K562 (cell line): Measurements from ENCODE around the gene HCN4. TPM values are rescaled to one million over a fixed set of nuclear protein-coding genes. Genes with fewer than 3 reads are reported as not detected.

Experiments used
- ATAC-seq: fragments of 200-7000 bp; cut with Tn5 transposase; 3 replicates; pipeline ENCODE4 v1.9.1; 2020; ENCODE audit warnings: moderate library complexity
- BruUV-seq: library from RNA; stranded (reverse); fragments of 400-500 nt; replicated peaks from 2 replicates; lab custom pipeline; 2021; lab: Mats Ljungman, UMichigan
- CTCF ChIA-PET: fragments of 300-600 bp; formaldehyde crosslinking; extraction: SDS; loops from one replicate; lab custom pipeline; 2021; ENCODE audit warnings: low intra/inter-chr PET ratio; lab: Yijun Ruan, JAX
- POLR2A ChIA-PET: fragments of 300-600, 350-650 bp; sonication (Branson Sonifier 250); formaldehyde crosslinking; extraction: SDS; loops from one replicate; lab custom pipeline; 2021; ENCODE audit warnings: antibody characterized with exemption, inconsistent platforms; lab: Yijun Ruan, JAX
- DNase-seq, 4 experiments: peaks; one replicate each; pipeline versions ENCODE4 v3.0.0 to v3.0.0-alpha.2; 2011 to 2018; ENCODE audit warnings: low spot score in 3 of 4, mixed read lengths in 3 of 4; ENCODE audit errors: extremely low read depth in 1 of 4
- FAIRE-seq: peaks from 2 replicates; lab custom pipeline; 2011; peaks lifted over from hg19 to GRCh38; lab: Jason Lieb, UNC
- H2AFZ ChIP-seq: 2 replicates; pipeline ENCODE4 v1.6.0; 2011; ENCODE audit warnings: low read depth, low read length, control low read depth, inconsistent platforms
- H3K27ac ChIP-seq: fragments of 200-600 bp; 3 replicates; pipeline ENCODE4 v1.8.0; 2011; ENCODE audit warnings: low read depth, mild to moderate bottlenecking, control low read depth, inconsistent platforms, low read length, moderate library complexity, mixed read lengths; ENCODE audit errors: extremely low read depth
- H3K27me3 ChIP-seq, 2 experiments: fragments of 300-600 bp in 1 of 2; 2 replicates in 1 of 2; 3 replicates in 1 of 2; pipeline versions ENCODE4 v1.6.0 to v1.8.0; 2011; ENCODE audit warnings: inconsistent platforms in 2 of 2, low read length in 2 of 2, mild to moderate bottlenecking in 1 of 2, mixed read lengths in 1 of 2, moderate library complexity in 1 of 2; ENCODE audit not compliant: control insufficient read depth in 2 of 2, insufficient read depth in 2 of 2
- H3K36me3 ChIP-seq: fragments of 300-600 bp; 3 replicates; pipeline ENCODE4 v1.8.0; 2011; ENCODE audit warnings: mild to moderate bottlenecking, low read length, inconsistent platforms; ENCODE audit not compliant: control insufficient read depth, insufficient read depth
- H3K4me1 ChIP-seq, 2 experiments: fragments of 200-600 bp in 1 of 2; replicated peaks in 1 of 2; 2 replicates in 1 of 2; 3 replicates in 1 of 2; pipeline versions ENCODE4 v1.5.1 to v1.8.0; 2011; ENCODE audit warnings: inconsistent platforms in 2 of 2, low read length in 2 of 2, mild to moderate bottlenecking in 1 of 2, mixed read lengths in 1 of 2, moderate library complexity in 1 of 2; ENCODE audit not compliant: control insufficient read depth in 2 of 2, insufficient read depth in 2 of 2
- H3K4me2 ChIP-seq: 2 replicates; pipeline ENCODE4 v1.6.1; 2011; ENCODE audit warnings: low read length, control low read depth, inconsistent platforms, mixed read lengths; ENCODE audit not compliant: insufficient read depth
- H3K4me3 ChIP-seq: fragments of 200-600 bp; sonication (generic), shearing (Covaris generic); 2 replicates; pipeline ENCODE4 v1.5.1; 2016; ENCODE audit warnings: control low read depth, inconsistent platforms
- H3K79me2 ChIP-seq: fragments of 200-600 bp; 3 replicates; pipeline ENCODE4 v1.8.0; 2011; ENCODE audit warnings: low read length, inconsistent platforms; ENCODE audit not compliant: control insufficient read depth, insufficient read depth
- H3K9ac ChIP-seq, 2 experiments: 2 replicates each; pipeline versions ENCODE4 v1.6.0 to v1.6.1; 2011; ENCODE audit warnings: low read depth in 2 of 2, low read length in 2 of 2, control low read depth in 1 of 2, inconsistent platforms in 1 of 2, mild to moderate bottlenecking in 1 of 2, mixed read lengths in 1 of 2; ENCODE audit not compliant: insufficient read depth in 1 of 2
- H3K9me1 ChIP-seq: one replicate; pipeline ENCODE4 v1.6.0; 2011; ENCODE audit warnings: inconsistent platforms, mild to moderate bottlenecking, low read length, moderate library complexity; ENCODE audit not compliant: control insufficient read depth, insufficient read depth
- H3K9me3 ChIP-seq: replicated peaks from 2 replicates; pipeline ENCODE4 v1.5.1; 2011; ENCODE audit warnings: low read depth, low read length, inconsistent platforms; ENCODE audit not compliant: control insufficient read depth, insufficient read depth
- H4K20me1 ChIP-seq: replicated peaks from 2 replicates; pipeline ENCODE4 v1.6.1; 2011; ENCODE audit warnings: low read length, inconsistent platforms, mixed read lengths; ENCODE audit not compliant: control insufficient read depth, insufficient read depth
- BMI1 ChIP-seq: fragments of 150-350 bp; IDR thresholded peaks from 2 replicates; pipeline ENCODE4 v1.6.1; 2014; ENCODE audit warnings: low read length
- CHD4 ChIP-seq: fragments of 200-600 bp; sonication (generic); IDR thresholded peaks from 3 replicates; pipeline ENCODE4 v1.6.1; 2012; ENCODE audit warnings: low read depth, mild to moderate bottlenecking, mixed read lengths, low read length, inconsistent platforms; ENCODE audit not compliant: insufficient read depth, insufficient replicate concordance, poor library complexity, severe bottlenecking
- CHD7 ChIP-seq: fragments of 200-600 bp; sonication (generic); IDR thresholded peaks from one replicate; pipeline ENCODE4 v1.6.1; 2012; ENCODE audit warnings: mild to moderate bottlenecking, low read depth, low read length, inconsistent platforms
- DMBX1 ChIP-seq: fragments of 250-450 bp; sonication (Bioruptor Pico); IDR thresholded peaks from 2 replicates; pipeline ENCODE4 v1.8.0; 2022; ENCODE audit warnings: inconsistent platforms, mild to moderate bottlenecking, moderate library complexity, borderline replicate concordance
- IFI16 ChIP-seq: fragments of 250-450 bp; sonication (Bioruptor Pico); IDR thresholded peaks from 2 replicates; pipeline ENCODE4 v2.1.2; 2022; ENCODE audit warnings: mild to moderate bottlenecking, inconsistent platforms
- LEF1 ChIP-seq: fragments of 450-650 bp; IDR thresholded peaks from 2 replicates; pipeline ENCODE4 v1.6.1; 2016; ENCODE audit warnings: mild to moderate bottlenecking
- POLR2G ChIP-seq: fragments of 200-400 bp; formaldehyde crosslinking; IDR thresholded peaks from 2 replicates; pipeline ENCODE4 v1.6.1; 2017; ENCODE audit warnings: low read depth, mild to moderate bottlenecking, antibody characterized with exemption, low read length, moderate library complexity
- RBM39 ChIP-seq: fragments of 200-400 bp; formaldehyde crosslinking; optimal IDR thresholded peaks from 2 replicates; pipeline ENCODE3; 2018; ENCODE audit warnings: low read depth, low read length
- TEAD4 ChIP-seq, 2 experiments: sonication (generic) in 1 of 2; formaldehyde crosslinking in 1 of 2; IDR thresholded peaks; 2 replicates each; pipeline versions ENCODE4 v1.6.1 to v1.8.0; 2012 to 2022; ENCODE audit warnings: borderline replicate concordance in 1 of 2, inconsistent platforms in 1 of 2, low read length in 1 of 2, mild to moderate bottlenecking in 1 of 2, missing genetic modification reagents in 1 of 2
- TSC22D4 ChIP-seq: fragments of 450-650 bp; IDR thresholded peaks from 2 replicates; pipeline ENCODE4 v1.6.1; 2016; ENCODE audit warnings: missing genetic modification characterization, missing biosample characterization, control low read depth
- ZKSCAN3 ChIP-seq: fragments of 250-450 bp; sonication (Bioruptor Pico); IDR thresholded peaks from 2 replicates; pipeline ENCODE4 v1.4.0; 2020
- WGBS: fragments of 100-300 bp; shearing (Covaris generic); methylation state at CpG from one replicate; pipeline ENCODE4 v1.1.6; 2016; ENCODE audit warnings: low coverage, mixed read lengths; ENCODE audit not compliant: insufficient coverage; ENCODE audit errors: missing lambda C conversion rate; 5-methylcytosine and 5-hydroxymethylcytosine counted together
- in situ Hi-C: fragments of 300-500 bp; cut with MboI; formaldehyde crosslinking; loops from 4 replicates; pipeline ENCODE4 v1.15.0; 2018; ENCODE audit warnings: inconsistent platforms, mixed read lengths
- intact Hi-C: fragments of 100-400 bp; cut with micrococcal nuclease; formaldehyde crosslinking; loops from 2 replicates; pipeline ENCODE4 v1.14.2; 2022
- polyA plus RNA-seq, 8 experiments: library from polyadenylated mRNA; depleted of rRNA in 4 of 8; stranded (reverse) in 5 of 8; unstranded in 3 of 8; fragments of >200 nt; fragmentation: Nextera tagmentation in 2 of 8; fragmentation: Illumina TruSeq in 1 of 8; extraction: Ambion mirVana in 2 of 8; extraction: Trizol in 1 of 8; gene quantifications; 2 replicates each; pipeline versions ENCODE4 v1.2.1 to v1.2.3, GENCODE V29; 2011 to 2014; ENCODE audit warnings: inconsistent platforms in 1 of 8, missing spikeins in 1 of 8
- total RNA-seq, 7 experiments: library from RNA; depleted of rRNA in 6 of 7; stranded (reverse); fragments of >200 nt in 6 of 7; fragmentation: Illumina TruSeq in 2 of 7; extraction: Trizol in 2 of 7; gene quantifications; 2 replicates each; pipeline versions ENCODE4 v1.2.1 to v1.2.3, GENCODE V29; 2011 to 2021; ENCODE audit warnings: low replicate concordance in 1 of 7

Gene HCN4
- total and polyA plus RNA-seq, 9 of the 15 experiments (the other 6 are each of a cell fraction or from before 2014, with no cell fraction given), result not detected

GRCh38 chr15:73389971-73390544, 21.3 kb upstream of the HCN4 start:
- WGBS, result 0% methylated on average over 2 of the region's 2 CpGs
- BruUV-seq, result no TSS peak
- Histone ChIP-seq H3K4me1 (no peaks in the 10 kb centered on the region), H3K4me2 (no peak overlapping the region), H2AFZ (no peak overlapping the region), H3K27ac (no peak overlapping the region), H3K9me3 (no peaks in the 10 kb centered on the region), H3K36me3 (no peaks in the 10 kb centered on the region), H3K9ac (no peak overlapping the region), H4K20me1 (no peaks in the 10 kb centered on the region), H3K27me3 (peaks cover 3 to 34% of the 10 kb centered on the region in 2 experiments; a peak in 4 of 5 replicates), H3K79me2 (no peaks in the 10 kb centered on the region), H3K4me3 (no peak overlapping the region), H3K9me1 (no peaks in the 10 kb centered on the region)
- POLR2A ChIA-PET, result no interaction called here
- intact Hi-C loops (no loop called here), in situ Hi-C loops (no loop called here)
- DNase-seq (no peak), ATAC-seq (no peak), FAIRE-seq (no peak)
- CTCF ChIA-PET, result no interaction called here
- TF ChIP-seq IFI16 (no peak), CHD4 (no peak), TEAD4 (IDR thresholded peaks at IDR 0.05; ENCODE audit: low read length) (no peak), TEAD4 (CRISPR knock-in tag; IDR thresholded peaks at IDR 0.05; ENCODE audit: borderline replicate concordance) (no peak), DMBX1 (CRISPR knock-in tag) (no peak), LEF1 (no peak), CHD7 (no peak), TSC22D4 (tag) (no peak), BMI1 (no peak), ZKSCAN3 (CRISPR knock-in tag) (no peak), POLR2G (no peak), RBM39 (no peak)
